ENCODE results near the gene RHOC. TPM values are rescaled to one million over a fixed set of nuclear protein-coding genes. Genes with fewer than 3 reads are reported as not detected.

Gene RHOC
- total RNA-seq, 4 donors from 2014 or later: 163 to 632 (median 483) TPM

GRCh38 chr1:112714313-112715263 lies 7.7 kb upstream of the RHOC start:
- peaks cover 0 to 18% (median 10%) of the 10 kb centered on the region in 4 donors for H3K4me1 ChIP-seq
- H3K9me3 ChIP-seq: no peaks in the 10 kb centered on the region
- H3K36me3 ChIP-seq: no peaks in the 10 kb centered on the region
- no peaks in the 10 kb centered on the region for H3K27me3 ChIP-seq
- peak overlapping the region; percentile 52 to 86 (median 74) for H3K4me3 ChIP-seq
- H3K27ac ChIP-seq: peak overlapping the region in 1 of 4 donors; percentile 71
- TF ChIP-seq CTCF (IDR thresholded peaks at IDR 0.05): no peak
- TF ChIP-seq POLR2A (IDR thresholded peaks at IDR 0.05): no peak
- DNase-seq: peak in 2 of 3 donors; percentile 36 to 62

- Histone ChIP-seq H3K4me3 (peak overlapping the region; percentile 52 to 86 (median 74)), H3K4me1 (peaks cover 0 to 14% (median 8%) of the 10 kb centered on the region in 4 donors), H3K36me3 (no peaks in the 10 kb centered on the region), H3K27me3 (no peaks in the 10 kb centered on the region), H3K9me3 (no peaks in the 10 kb centered on the region), H3K27ac (peak overlapping the region in 1 of 4 donors; percentile 71)
- DNase-seq: peak in 2 of 3 donors; percentile 64 to 69
- TF ChIP-seq CTCF (IDR thresholded peaks at IDR 0.05): no peak
- TF ChIP-seq POLR2A (IDR thresholded peaks at IDR 0.05): no peak
Observed at GRCh38 chr1:112713466-112714312, 6.8 kb upstream of the RHOC start.

GRCh38 chr1:112712701-112713128 lies 5.8 kb upstream of the RHOC start:
- H3K36me3 ChIP-seq: no peaks in the 10 kb centered on the region
- no peak overlapping the region for H3K4me3 ChIP-seq
- no peak for TF ChIP-seq POLR2A (IDR thresholded peaks at IDR 0.05)
- TF ChIP-seq CTCF (IDR thresholded peaks at IDR 0.05): no peak
- no peak overlapping the region for H3K27ac ChIP-seq
- H3K4me1 ChIP-seq: peaks cover 0 to 15% (median 7%) of the 10 kb centered on the region in 4 donors
- no peaks in the 10 kb centered on the region for H3K27me3 ChIP-seq
- DNase-seq: no peak
- H3K9me3 ChIP-seq: no peaks in the 10 kb centered on the region

- no peak for DNase-seq
- Histone ChIP-seq H3K9me3 (no peaks in the 10 kb centered on the region), H3K36me3 (no peaks in the 10 kb centered on the region), H3K4me1 (peaks cover 0 to 19% (median 7%) of the 10 kb centered on the region in 4 donors), H3K27me3 (no peaks in the 10 kb centered on the region), H3K4me3 (no peak overlapping the region), H3K27ac (no peak overlapping the region)
- TF ChIP-seq POLR2A (IDR thresholded peaks at IDR 0.05) (no peak), CTCF (IDR thresholded peaks at IDR 0.05) (no peak)
Observed at GRCh38 chr1:112712191-112712590, 5.3 kb upstream of the RHOC start.

- peaks cover 0 to 19% (median 7%) of the 10 kb centered on the region in 4 donors for H3K4me1 ChIP-seq
- H3K36me3 ChIP-seq: no peaks in the 10 kb centered on the region
- H3K9me3 ChIP-seq: no peaks in the 10 kb centered on the region
- no peak for DNase-seq
- no peak overlapping the region for H3K4me3 ChIP-seq
- H3K27me3 ChIP-seq: no peaks in the 10 kb centered on the region
- no peak overlapping the region for H3K27ac ChIP-seq
- no peak for TF ChIP-seq POLR2A (IDR thresholded peaks at IDR 0.05)
- no peak for TF ChIP-seq CTCF (IDR thresholded peaks at IDR 0.05)
Observed at GRCh38 chr1:112711670-112712069, 4.7 kb upstream of the RHOC start.

Data from Peyer's patch (tissue), 4 donors.